KMS-11 (cell line): ENCODE results near the gene STK24.

Experiments used
- H2AFZ ChIP-seq: fragments of 200-600 bp; sonication (generic); 2 replicates; pipeline ENCODE4 v1.6.1; 2016; ENCODE audit warnings: antibody characterized with exemption, mixed run types, low read depth
- H3K27ac ChIP-seq: fragments of 200-600 bp; sonication (generic); 2 replicates; pipeline ENCODE4 v1.6.1; 2016; ENCODE audit warnings: mild to moderate bottlenecking, mixed run types
- H3K27me3 ChIP-seq: fragments of 200-600 bp; sonication (generic); 2 replicates; pipeline ENCODE4 v1.6.1; 2017; ENCODE audit warnings: mild to moderate bottlenecking, low read depth, mixed run types, moderate library complexity; ENCODE audit not compliant: insufficient read depth
- H3K36me3 ChIP-seq: fragments of 200-600 bp; sonication (generic); 2 replicates; pipeline ENCODE4 v1.6.1; 2017; ENCODE audit warnings: mild to moderate bottlenecking, mixed run types; ENCODE audit not compliant: insufficient read depth
- H3K4me1 ChIP-seq: fragments of 200-600 bp; sonication (generic); 2 replicates; pipeline ENCODE4 v1.6.1; 2016; ENCODE audit warnings: mild to moderate bottlenecking, low read depth, mixed run types; ENCODE audit not compliant: poor library complexity, severe bottlenecking
- H3K4me2 ChIP-seq: fragments of 200-600 bp; sonication (generic); 2 replicates; pipeline ENCODE4 v1.7.0; 2016; ENCODE audit warnings: mild to moderate bottlenecking, mixed run types
- H3K4me3 ChIP-seq: fragments of 200-600 bp; sonication (generic); IDR thresholded peaks from 2 replicates; pipeline ENCODE4 v1.6.1; 2017; ENCODE audit warnings: low read depth, low read length, mixed read lengths; ENCODE audit not compliant: insufficient read depth
- H3K79me2 ChIP-seq: fragments of 200-600 bp; sonication (generic); 2 replicates; pipeline ENCODE4 v1.6.1; 2016; ENCODE audit warnings: low read depth, mixed run types; ENCODE audit not compliant: insufficient read depth
- H3K9ac ChIP-seq: fragments of 200-600 bp; sonication (generic); 2 replicates; pipeline ENCODE4 v1.6.1; 2016; ENCODE audit warnings: mild to moderate bottlenecking, mixed run types
- H4K20me1 ChIP-seq: fragments of 200-600 bp; sonication (generic); 2 replicates; pipeline ENCODE4 v1.6.1; 2016; ENCODE audit warnings: mild to moderate bottlenecking, mixed run types; ENCODE audit not compliant: insufficient read depth
- TF ChIP-seq, protein P1 (sequence below): fragments of 200-600 bp; sonication (generic); conservative IDR thresholded peaks from 2 replicates; pipeline ENCODE4 v1.6.1; 2017; ENCODE audit warnings: low read depth, mild to moderate bottlenecking, antibody characterized with exemption, low read length, moderate library complexity, mixed read lengths

The STK24 gene

DNA sequence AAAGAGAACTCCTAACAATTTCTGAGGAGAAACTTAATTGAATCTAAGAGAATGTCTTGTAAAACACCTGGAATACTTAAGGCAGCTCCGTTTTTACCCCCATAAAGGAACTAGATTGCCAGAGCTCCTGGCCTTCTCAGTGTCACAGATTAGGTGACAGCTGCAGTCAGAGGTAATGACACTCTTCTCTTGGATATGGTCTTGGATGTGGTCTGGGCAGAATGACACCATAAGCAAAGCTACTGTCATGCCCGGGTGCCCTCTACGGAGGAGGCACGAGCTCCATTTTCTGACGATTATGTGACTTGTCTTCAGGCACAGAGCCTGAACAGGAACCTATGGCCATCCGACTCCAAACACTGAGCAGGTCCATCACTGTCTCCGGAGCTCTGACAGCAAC, 46.7 kb downstream of the STK24 start:
- Histone ChIP-seq H3K9ac (no peak overlapping the region), H3K4me1 (peaks cover 23% of the 10 kb centered on the region), H3K79me2 (peaks cover 89% of the 10 kb centered on the region), H3K27me3 (no peaks in the 10 kb centered on the region), H3K27ac (no peak overlapping the region), H4K20me1 (no peaks in the 10 kb centered on the region), H2AFZ (no peak overlapping the region), H3K4me2 (no peak overlapping the region), H3K4me3 (no peak overlapping the region), H3K36me3 (no peaks in the 10 kb centered on the region)
- TF ChIP-seq, protein P1, sequence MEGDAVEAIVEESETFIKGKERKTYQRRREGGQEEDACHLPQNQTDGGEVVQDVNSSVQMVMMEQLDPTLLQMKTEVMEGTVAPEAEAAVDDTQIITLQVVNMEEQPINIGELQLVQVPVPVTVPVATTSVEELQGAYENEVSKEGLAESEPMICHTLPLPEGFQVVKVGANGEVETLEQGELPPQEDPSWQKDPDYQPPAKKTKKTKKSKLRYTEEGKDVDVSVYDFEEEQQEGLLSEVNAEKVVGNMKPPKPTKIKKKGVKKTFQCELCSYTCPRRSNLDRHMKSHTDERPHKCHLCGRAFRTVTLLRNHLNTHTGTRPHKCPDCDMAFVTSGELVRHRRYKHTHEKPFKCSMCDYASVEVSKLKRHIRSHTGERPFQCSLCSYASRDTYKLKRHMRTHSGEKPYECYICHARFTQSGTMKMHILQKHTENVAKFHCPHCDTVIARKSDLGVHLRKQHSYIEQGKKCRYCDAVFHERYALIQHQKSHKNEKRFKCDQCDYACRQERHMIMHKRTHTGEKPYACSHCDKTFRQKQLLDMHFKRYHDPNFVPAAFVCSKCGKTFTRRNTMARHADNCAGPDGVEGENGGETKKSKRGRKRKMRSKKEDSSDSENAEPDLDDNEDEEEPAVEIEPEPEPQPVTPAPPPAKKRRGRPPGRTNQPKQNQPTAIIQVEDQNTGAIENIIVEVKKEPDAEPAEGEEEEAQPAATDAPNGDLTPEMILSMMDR = no peak

DNA sequence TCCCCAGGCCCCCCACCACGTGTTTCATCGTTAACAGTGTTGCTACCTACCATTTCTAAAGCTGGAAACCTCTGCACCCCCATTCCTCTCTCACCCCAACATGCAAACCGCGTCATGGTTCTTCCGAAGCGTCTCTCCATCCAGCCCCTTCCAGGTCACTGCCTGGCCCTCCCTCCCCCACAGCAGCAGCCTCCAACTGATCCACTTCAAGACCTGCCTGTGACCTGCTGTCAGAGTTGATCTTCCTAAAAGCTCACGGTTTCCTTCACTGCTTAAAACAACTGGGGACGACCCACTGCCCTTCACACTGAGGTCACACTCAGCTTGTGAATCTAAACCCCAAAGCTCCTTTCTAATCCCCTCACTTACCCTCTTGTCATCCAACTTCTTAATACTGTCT, 47.7 kb downstream of the STK24 start:
- Histone ChIP-seq H2AFZ (no peak overlapping the region), H4K20me1 (no peaks in the 10 kb centered on the region), H3K4me1 (peaks cover 29% of the 10 kb centered on the region), H3K4me2 (no peak overlapping the region), H3K36me3 (no peaks in the 10 kb centered on the region), H3K79me2 (peaks cover 89% of the 10 kb centered on the region), H3K9ac (no peak overlapping the region), H3K27me3 (no peaks in the 10 kb centered on the region), H3K27ac (no peak overlapping the region), H3K4me3 (no peak overlapping the region)
- TF ChIP-seq, protein P1 = no peak

DNA sequence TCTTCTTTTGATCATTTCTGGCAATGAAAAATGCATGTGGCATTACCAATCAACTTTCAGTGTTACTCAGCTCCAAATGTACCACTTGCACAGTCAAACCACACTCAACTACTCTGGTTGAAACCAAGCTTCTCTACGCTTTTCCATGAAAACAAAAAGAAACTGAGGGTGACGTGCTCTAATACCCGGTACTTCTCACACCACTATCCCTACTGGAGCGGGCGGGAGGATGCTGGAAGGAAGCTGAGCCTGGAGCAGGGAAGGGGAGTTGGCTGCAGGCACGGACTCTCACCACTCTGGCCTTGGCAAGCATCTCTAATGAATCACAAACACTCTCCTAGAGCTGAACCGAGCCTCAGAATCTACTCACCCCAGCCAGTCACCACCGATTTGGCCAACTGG, 48.2 kb downstream of the STK24 start:
- Histone ChIP-seq H3K4me1 (peaks cover 29% of the 10 kb centered on the region), H2AFZ (no peak overlapping the region), H3K27ac (no peak overlapping the region), H3K36me3 (no peaks in the 10 kb centered on the region), H3K27me3 (no peaks in the 10 kb centered on the region), H3K9ac (no peak overlapping the region), H3K79me2 (peaks cover 84% of the 10 kb centered on the region), H4K20me1 (no peaks in the 10 kb centered on the region), H3K4me3 (no peak overlapping the region), H3K4me2 (no peak overlapping the region)
- TF ChIP-seq, protein P1 = no peak

DNA sequence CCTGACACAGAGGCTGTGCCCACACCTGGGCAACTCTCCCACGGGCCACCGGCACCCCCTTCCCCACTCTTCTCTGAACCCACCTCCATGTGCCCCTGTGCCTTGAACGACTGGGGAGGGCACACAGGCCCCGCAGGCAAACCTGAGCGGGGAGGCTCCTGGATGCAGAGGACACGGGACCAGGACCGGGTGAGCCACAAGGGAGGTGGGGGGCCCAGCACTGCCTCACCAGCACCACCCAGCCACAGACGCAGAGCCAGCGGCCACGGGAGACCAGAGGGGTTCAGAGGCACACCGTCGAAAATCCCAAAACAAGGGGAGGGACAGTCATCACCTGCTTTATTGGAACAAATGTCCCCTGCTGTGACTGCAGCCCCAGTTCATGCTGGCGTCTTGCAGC, 49.4 kb downstream of the STK24 start:
- H4K20me1 ChIP-seq = no peaks in the 10 kb centered on the region
- TF ChIP-seq, protein P1 = no peak
- peaks cover 39% of the 10 kb centered on the region for H3K4me1 ChIP-seq

DNA sequence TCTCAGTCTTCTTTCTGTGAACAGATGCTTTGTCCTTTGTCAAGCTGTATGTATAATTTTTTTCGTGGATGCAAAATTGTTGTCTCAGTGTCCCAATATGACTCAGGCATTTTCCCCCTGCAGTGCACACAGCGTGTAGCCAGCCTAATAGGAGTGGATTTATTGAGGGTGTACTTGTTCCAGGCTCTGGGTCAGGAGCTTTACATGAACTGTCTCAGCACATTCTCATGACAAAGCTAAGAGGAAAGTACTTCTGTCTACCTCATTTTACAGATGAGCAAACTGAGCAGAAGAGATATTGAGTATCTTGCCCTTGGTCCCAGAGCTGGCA, 50.8 kb downstream of the STK24 start:
- Histone ChIP-seq H2AFZ (no peak overlapping the region), H3K27ac (peak overlapping the region; percentile 99), H3K9ac (peak overlapping the region; percentile 69; the same call in 1 of the 2 replicates), H3K27me3 (no peaks in the 10 kb centered on the region), H3K4me3 (no peak overlapping the region), H3K4me2 (peak overlapping the region; percentile 37), H3K79me2 (peaks cover 88% of the 10 kb centered on the region), H3K36me3 (no peaks in the 10 kb centered on the region), H4K20me1 (no peaks in the 10 kb centered on the region), H3K4me1 (peaks cover 46% of the 10 kb centered on the region)
- TF ChIP-seq, protein P1 = no peak

More for the DNA sequence above, 49.4 kb downstream of the STK24 start:
- Histone ChIP-seq H3K4me2 (no peak overlapping the region), H3K9ac (no peak overlapping the region), H3K4me3 (no peak overlapping the region), H3K36me3 (no peaks in the 10 kb centered on the region), H3K79me2 (peaks cover 86% of the 10 kb centered on the region), H3K27ac (no peak overlapping the region), H3K27me3 (no peaks in the 10 kb centered on the region), H2AFZ (no peak overlapping the region)
